ENCODE measurements around the gene GRID1.

Gene GRID1

GRCh38 chr10:85668522-85668921 is 698.1 kb downstream of the GRID1 start:
- DNase-seq: no peak
- Histone ChIP-seq H3K27ac (no peak overlapping the region), H3K4me3 (no peak overlapping the region), H3K4me1 (no peaks in the 10 kb centered on the region), H3K27me3 (no peaks in the 10 kb centered on the region), H3K36me3 (no peaks in the 10 kb centered on the region), H3K9me3 (peaks cover 0 to 11% (median 5%) of the 10 kb centered on the region in 3 donors)
- intact Hi-C loops (cut with DNase I; ENCODE audit: low total_unique reads): no loop called here
- no peak for TF ChIP-seq CTCF (IDR thresholded peaks at IDR 0.05)

DNA sequence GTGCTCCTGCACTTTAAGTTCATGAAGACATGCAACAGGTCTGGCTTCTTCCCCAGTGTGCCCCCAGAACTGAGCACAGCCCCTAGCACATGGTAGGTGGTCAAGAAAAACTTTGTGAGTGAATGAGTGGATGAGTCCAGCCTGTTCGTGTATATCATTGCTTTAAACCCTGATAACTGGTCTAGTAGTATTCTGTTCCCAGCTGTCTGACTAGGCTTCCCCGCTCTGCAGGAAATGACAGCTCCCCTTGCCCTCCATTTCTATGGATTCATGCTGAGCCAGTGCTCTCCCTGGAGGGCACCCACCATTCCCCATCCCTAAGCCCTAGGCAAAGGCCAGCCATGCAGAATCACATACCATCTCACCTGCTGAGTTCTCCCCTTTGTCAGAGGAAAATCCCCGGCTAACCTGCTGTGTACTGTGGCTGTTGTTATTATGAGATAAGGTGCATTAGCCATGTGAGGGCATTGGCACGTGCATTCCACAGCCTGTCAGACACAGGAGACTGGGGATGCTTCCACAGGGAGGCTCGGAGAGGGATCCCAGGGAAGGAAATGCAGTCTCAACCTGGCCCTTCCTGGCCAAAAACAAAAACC is 698.9 kb downstream of the GRID1 start:
- peaks cover 0 to 10% (median 5%) of the 10 kb centered on the region in 3 donors for H3K9me3 ChIP-seq
- H3K27ac ChIP-seq: no peak overlapping the region
- no peaks in the 10 kb centered on the region for H3K4me1 ChIP-seq
- H3K27me3 ChIP-seq: no peaks in the 10 kb centered on the region
- DNase-seq: no peak
- no peak overlapping the region for H3K4me3 ChIP-seq
- no peaks in the 10 kb centered on the region for H3K36me3 ChIP-seq
- intact Hi-C loops (cut with DNase I; ENCODE audit: low total_unique reads): no loop called here
- TF ChIP-seq CTCF (IDR thresholded peaks at IDR 0.05): no peak

GRCh38 chr10:85666987-85667386 is 699.6 kb downstream of the GRID1 start:
- DNase-seq: no peak
- intact Hi-C loops (cut with DNase I; ENCODE audit: low total_unique reads): no loop called here
- Histone ChIP-seq H3K4me1 (no peaks in the 10 kb centered on the region), H3K36me3 (no peaks in the 10 kb centered on the region), H3K27me3 (no peaks in the 10 kb centered on the region), H3K4me3 (no peak overlapping the region), H3K9me3 (peaks cover 0 to 3% (median 0%) of the 10 kb centered on the region in 3 donors), H3K27ac (no peak overlapping the region)
- TF ChIP-seq CTCF (IDR thresholded peaks at IDR 0.05): no peak

DNA sequence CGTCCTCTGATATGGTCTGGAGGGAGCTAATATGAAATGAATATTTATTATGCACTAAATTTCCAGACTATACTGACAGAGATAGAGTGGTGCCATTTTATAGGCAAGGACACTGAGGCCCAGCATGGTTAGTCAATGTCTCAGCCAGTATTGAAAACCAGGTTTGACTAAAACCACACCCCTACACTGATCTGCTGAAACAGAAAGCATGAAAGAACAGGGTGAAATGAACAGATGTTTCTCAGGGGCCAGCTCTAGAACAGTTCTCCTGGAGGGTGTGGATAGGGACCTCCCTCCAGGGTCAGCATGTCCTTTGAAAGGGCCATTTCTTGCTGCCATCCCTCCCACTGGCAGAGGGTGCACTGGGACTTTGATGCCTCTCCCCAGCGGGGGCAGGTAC is 700.5 kb downstream of the GRID1 start:
- H3K27me3 ChIP-seq: no peaks in the 10 kb centered on the region
- H3K4me1 ChIP-seq: no peaks in the 10 kb centered on the region
- TF ChIP-seq CTCF (IDR thresholded peaks at IDR 0.05): no peak
- no peak for DNase-seq
- H3K9me3 ChIP-seq: no peaks in the 10 kb centered on the region
- H3K27ac ChIP-seq: no peak overlapping the region
- no peaks in the 10 kb centered on the region for H3K36me3 ChIP-seq
- no peak overlapping the region for H3K4me3 ChIP-seq
- intact Hi-C loops (cut with DNase I; ENCODE audit: low total_unique reads): no loop called here

DNA sequence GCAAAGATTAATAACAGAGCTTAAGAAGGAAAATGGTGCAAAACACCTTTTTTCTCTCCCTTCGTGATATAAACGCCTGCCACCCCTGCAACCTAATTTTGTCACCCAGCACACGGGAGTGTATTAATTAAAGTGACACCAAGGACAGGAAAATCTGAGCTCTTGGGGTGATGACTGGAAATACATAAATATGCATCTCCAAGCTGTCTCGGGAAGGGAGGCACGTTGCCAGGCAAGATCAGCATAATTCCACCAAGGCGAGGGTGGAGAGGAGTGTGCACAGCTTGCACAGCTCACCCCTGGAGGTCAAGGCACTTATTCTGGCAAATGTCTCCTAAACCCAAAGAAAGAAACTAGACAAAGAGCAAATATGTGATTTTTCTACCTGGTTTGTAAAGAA is 700.9 kb downstream of the GRID1 start:
- intact Hi-C loops (cut with DNase I; ENCODE audit: low total_unique reads): no loop called here
- no peak for TF ChIP-seq CTCF (IDR thresholded peaks at IDR 0.05)
- Histone ChIP-seq H3K27ac (no peak overlapping the region), H3K36me3 (no peaks in the 10 kb centered on the region), H3K9me3 (no peaks in the 10 kb centered on the region), H3K4me3 (no peak overlapping the region), H3K4me1 (no peaks in the 10 kb centered on the region), H3K27me3 (no peaks in the 10 kb centered on the region)
- no peak for DNase-seq

DNA sequence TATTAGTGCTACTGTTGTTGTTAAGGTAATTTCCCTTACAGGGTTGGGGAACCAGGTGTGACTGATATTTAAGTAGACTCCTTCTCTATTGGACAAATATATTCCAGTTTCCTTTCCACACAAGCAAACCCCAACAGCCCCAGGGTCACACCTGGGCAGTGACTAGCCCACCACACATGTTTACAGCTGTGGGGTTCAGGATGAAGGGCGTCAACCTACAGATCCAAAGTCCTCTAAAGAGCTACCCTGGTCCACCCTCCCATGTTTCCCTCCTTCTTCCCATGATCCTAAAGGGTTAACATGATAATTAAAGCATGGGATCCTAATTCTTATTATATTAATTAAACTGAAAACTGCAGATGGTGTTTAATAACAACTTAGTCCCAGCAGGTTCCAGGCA is 701.5 kb downstream of the GRID1 start:
- no peak for TF ChIP-seq CTCF (IDR thresholded peaks at IDR 0.05)
- intact Hi-C loops (cut with DNase I; ENCODE audit: low total_unique reads): no loop called here
- no peak overlapping the region for H3K4me3 ChIP-seq
- H3K27me3 ChIP-seq: no peaks in the 10 kb centered on the region
- no peaks in the 10 kb centered on the region for H3K36me3 ChIP-seq
- DNase-seq: no peak
- no peaks in the 10 kb centered on the region for H3K4me1 ChIP-seq
- no peak overlapping the region for H3K27ac ChIP-seq
- H3K9me3 ChIP-seq: no peaks in the 10 kb centered on the region
